ENCODE data around the gene CD79A. TPM values are rescaled to one million over a fixed set of nuclear protein-coding genes. Genes with fewer than 3 reads are reported as not detected.

Gene CD79A
- polyA plus RNA-seq, 3 donors = 1.9 to 2.7 (median 2.1) TPM

- H2AFZ ChIP-seq (ENCODE audit: insufficient read depth, low read depth, low read length, poor library complexity, severe bottlenecking) = no peak overlapping the region
- H3K4me1 ChIP-seq (ENCODE audit: control insufficient read depth in 1 of 2, insufficient read depth in 2 of 2, low read length in 2 of 2) = peaks cover 57 to 60% of the 10 kb centered on the region in 2 donors
- intact Hi-C loops (cut with micrococcal nuclease) = loop anchor here in 1 of 2 donors (5.0 kb wide), 1 partner anchor 82 kb away; no protein-coding TSS in a partner anchor
- H3K9me3 ChIP-seq (replicated peaks in 1 of 2; ENCODE audit: control insufficient read depth in 1 of 2, insufficient read depth in 1 of 2, low read length in 2 of 2) = no peaks in the 10 kb centered on the region
- DNase-seq = no peak
- no peak overlapping the region for H3K4me3 Mint-ChIP-seq
- H3K36me3 Mint-ChIP-seq = peaks cover 34 to 57% of the 10 kb centered on the region in 2 donors
- peak overlapping the region in 6 of 7 donors; percentile 20 to 84 (median 62) for H3K27ac Mint-ChIP-seq
- peaks cover 0 to 4% (median 0%) of the 10 kb centered on the region in 3 donors for H3K27me3 Mint-ChIP-seq (ENCODE audit: low read depth in 3 of 3)
- peaks cover 63% of the 10 kb centered on the region for H4K20me1 ChIP-seq (ENCODE audit: insufficient read depth, low read length)
- no CpG with 5 or more reads among the region's 3 CpGs for WGBS (ENCODE audit: insufficient coverage)
- no peak for TF ChIP-seq CTCF (IDR thresholded peaks at IDR 0.05)
- no peak overlapping the region for H3K4me2 ChIP-seq (replicated peaks; ENCODE audit: extremely low read depth, low read length, poor library complexity, severe bottlenecking)
- no peaks in the 10 kb centered on the region for H3K27me3 ChIP-seq (ENCODE audit: control insufficient read depth in 2 of 2, insufficient read depth in 2 of 2, low read length in 2 of 2)
- peak overlapping the region in 1 of 2 donors; percentile 9 for H3K27ac ChIP-seq (ENCODE audit: low read depth in 1 of 2, low read length in 2 of 2)
- no peak overlapping the region for H3K4me3 ChIP-seq (replicated peaks in 1 of 3; ENCODE audit: low read depth in 2 of 3, low read length in 3 of 3)
- H3K4me1 Mint-ChIP-seq = peaks cover 68% of the 10 kb centered on the region
- H3K9me3 Mint-ChIP-seq = peaks cover 0 to 2% (median 0%) of the 10 kb centered on the region in 7 donors
- peaks cover 32 to 54% of the 10 kb centered on the region in 2 donors for H3K36me3 ChIP-seq (replicated peaks in 1 of 2; ENCODE audit: control insufficient read depth in 1 of 2, insufficient read depth in 2 of 2, low read length in 2 of 2)
- no peak overlapping the region for H3K9ac ChIP-seq (ENCODE audit: insufficient read depth, low read length, poor library complexity, severe bottlenecking)
- peaks cover 33% of the 10 kb centered on the region for H3K79me2 ChIP-seq (ENCODE audit: insufficient read depth, low read length)
These were observed 6.6 kb upstream of the CD79A start for GRCh38 chr19:41870401-41870873.

- Mint-ChIP-seq H3K4me3 (peak overlapping the region; percentile 62 to 79), H3K36me3 (peaks cover 29 to 46% of the 10 kb centered on the region in 2 donors), H3K4me1 (peaks cover 74% of the 10 kb centered on the region), H3K27me3 (ENCODE audit: low read depth in 3 of 3) (peaks cover 0 to 4% (median 0%) of the 10 kb centered on the region in 3 donors), H3K9me3 (peaks cover 0 to 4% (median 0%) of the 10 kb centered on the region in 7 donors), H3K27ac (peak overlapping the region; percentile 84 to 94 (median 87))
- Histone ChIP-seq H3K4me3 (replicated peaks in 1 of 3; ENCODE audit: low read depth in 2 of 3, low read length in 3 of 3) (peak overlapping the region in 1 of 3 experiments; percentile 23), H3K36me3 (replicated peaks in 1 of 2; ENCODE audit: control insufficient read depth in 1 of 2, insufficient read depth in 2 of 2, low read length in 2 of 2) (peaks cover 32 to 45% of the 10 kb centered on the region in 2 donors), H3K27me3 (ENCODE audit: control insufficient read depth in 2 of 2, insufficient read depth in 2 of 2, low read length in 2 of 2) (no peaks in the 10 kb centered on the region), H3K9me3 (replicated peaks in 1 of 2; ENCODE audit: control insufficient read depth in 1 of 2, insufficient read depth in 1 of 2, low read length in 2 of 2) (no peaks in the 10 kb centered on the region), H2AFZ (ENCODE audit: insufficient read depth, low read depth, low read length, poor library complexity, severe bottlenecking) (no peak overlapping the region), H3K4me2 (replicated peaks; ENCODE audit: extremely low read depth, low read length, poor library complexity, severe bottlenecking) (peak overlapping the region; percentile 45), H3K9ac (ENCODE audit: insufficient read depth, low read length, poor library complexity, severe bottlenecking) (peak overlapping the region; percentile 32), H3K79me2 (ENCODE audit: insufficient read depth, low read length) (peaks cover 22% of the 10 kb centered on the region), H4K20me1 (ENCODE audit: insufficient read depth, low read length) (peaks cover 52% of the 10 kb centered on the region), H3K27ac (ENCODE audit: low read depth in 1 of 2, low read length in 2 of 2) (peak overlapping the region; percentile 64 to 67), H3K4me1 (ENCODE audit: control insufficient read depth in 1 of 2, insufficient read depth in 2 of 2, low read length in 2 of 2) (peaks cover 63 to 70% of the 10 kb centered on the region in 2 donors)
- peak in 1 of 3 donors; percentile 58 for DNase-seq
- no peak for TF ChIP-seq CTCF (IDR thresholded peaks at IDR 0.05)
- WGBS (ENCODE audit: insufficient coverage) = 9% methylated on average over 13 of the region's 16 CpGs
- intact Hi-C loops (cut with micrococcal nuclease) = loop anchor here in 1 of 2 donors (5.0 kb wide), 1 partner anchor 81 kb away; no protein-coding TSS in a partner anchor
These were observed 5.3 kb upstream of the CD79A start for GRCh38 chr19:41871573-41872383.

Measured in CD14-positive monocyte (primary cell).